SK-N-SH treated with all-trans-retinoic acid at 6 μM for 48 hours (cell line): ENCODE data around the gene TSPAN15.

ENCODE experiments used
- ATAC-seq: fragments of 200-7000 bp; cut with Tn5 transposase; 3 replicates; pipeline ENCODE4 v1.9.1; 2020; ENCODE audit warnings: mild to moderate bottlenecking, moderate library complexity
- ARNTL ChIP-seq: fragments of 450-650 bp; formaldehyde crosslinking; IDR thresholded peaks from 2 replicates; pipeline ENCODE4 v1.5.0; 2020; ENCODE audit warnings: low read depth, mild to moderate bottlenecking, moderate library complexity, borderline replicate concordance
- CSDC2 ChIP-seq: fragments of 250-450 bp; sonication (Bioruptor Pico); IDR thresholded peaks from 2 replicates; pipeline ENCODE4 v1.5.0; 2020; ENCODE audit warnings: mild to moderate bottlenecking, moderate library complexity
- CSRNP3 ChIP-seq: fragments of 250-450 bp; sonication (Bioruptor Pico); IDR thresholded peaks from 2 replicates; pipeline ENCODE4 v1.5.1; 2021; ENCODE audit warnings: mild to moderate bottlenecking, moderate library complexity
- ESRRG ChIP-seq: fragments of 250-450 bp; sonication (Bioruptor Pico); IDR thresholded peaks from 2 replicates; pipeline ENCODE4 v1.6.1; 2021; ENCODE audit warnings: mild to moderate bottlenecking
- GLIS3 ChIP-seq: fragments of 250-450 bp; sonication (Bioruptor Pico); IDR thresholded peaks from 2 replicates; pipeline ENCODE4 v1.5.0; 2020; ENCODE audit warnings: mild to moderate bottlenecking, moderate library complexity
- ISL1 ChIP-seq: fragments of 250-450 bp; sonication (Bioruptor Pico); IDR thresholded peaks from 2 replicates; pipeline ENCODE4 v2.1.2; 2022; ENCODE audit warnings: mild to moderate bottlenecking, moderate library complexity
- OSR1 ChIP-seq: fragments of 250-450 bp; sonication (Bioruptor Pico); IDR thresholded peaks from 2 replicates; pipeline ENCODE4 v1.8.0; 2022; ENCODE audit warnings: moderate library complexity, mild to moderate bottlenecking, inconsistent platforms
- PATZ1 ChIP-seq: fragments of 250-450 bp; sonication (Bioruptor Pico); IDR thresholded peaks from 2 replicates; pipeline ENCODE4 v1.8.0; 2020; ENCODE audit warnings: mild to moderate bottlenecking, moderate library complexity, borderline replicate concordance
- POU6F1 ChIP-seq: fragments of 250-450 bp; sonication (Bioruptor Pico); IDR thresholded peaks from 2 replicates; pipeline ENCODE4 v1.8.0; 2021; ENCODE audit warnings: low read depth, mild to moderate bottlenecking, moderate library complexity, borderline replicate concordance
- PPARA ChIP-seq: fragments of 250-450 bp; sonication (Bioruptor Pico); IDR thresholded peaks from 2 replicates; pipeline ENCODE4 v1.5.0; 2020; ENCODE audit warnings: mild to moderate bottlenecking, borderline replicate concordance
- RARB ChIP-seq: fragments of 250-450 bp; sonication (Bioruptor Pico); IDR thresholded peaks from 2 replicates; pipeline ENCODE4 v1.8.0; 2021; ENCODE audit warnings: mild to moderate bottlenecking, moderate library complexity
- SNAI2 ChIP-seq: fragments of 250-450 bp; sonication (Bioruptor Pico); IDR thresholded peaks from 2 replicates; pipeline ENCODE4 v1.5.0; 2020; ENCODE audit warnings: mild to moderate bottlenecking, moderate library complexity
- TCF4 ChIP-seq: fragments of 250-450 bp; sonication (Bioruptor Pico); IDR thresholded peaks from 2 replicates; pipeline ENCODE4 v1.8.0; 2021; ENCODE audit warnings: mild to moderate bottlenecking, moderate library complexity, borderline replicate concordance
- TOX ChIP-seq: fragments of 250-450 bp; sonication (Bioruptor Pico); IDR thresholded peaks from 2 replicates; pipeline ENCODE4 v1.8.0; 2021; ENCODE audit warnings: mild to moderate bottlenecking, moderate library complexity, borderline replicate concordance
- ZC3H10 ChIP-seq: fragments of 250-450 bp; sonication (Bioruptor Pico); IDR thresholded peaks from 2 replicates; pipeline ENCODE4 v1.5.1; 2021; ENCODE audit warnings: mild to moderate bottlenecking, moderate library complexity
- ZFP3 ChIP-seq: fragments of 250-450 bp; sonication (Bioruptor Pico); IDR thresholded peaks from 2 replicates; pipeline ENCODE4 v1.5.0; 2020; ENCODE audit warnings: mild to moderate bottlenecking, moderate library complexity
- ZFP30 ChIP-seq: fragments of 450-650 bp; formaldehyde crosslinking; IDR thresholded peaks from 2 replicates; pipeline ENCODE4 v1.5.0; 2022; ENCODE audit warnings: mild to moderate bottlenecking, moderate library complexity
- ZNF565 ChIP-seq: fragments of 450-650 bp; formaldehyde crosslinking; conservative IDR thresholded peaks from 2 replicates; pipeline ENCODE4 v1.5.0; 2020; ENCODE audit warnings: low read depth, mild to moderate bottlenecking, moderate library complexity
- ZNF70 ChIP-seq: fragments of 450-650 bp; formaldehyde crosslinking; IDR thresholded peaks from 2 replicates; pipeline ENCODE4 v1.5.0; 2020; ENCODE audit warnings: mild to moderate bottlenecking, moderate library complexity
- ZNF8 ChIP-seq: fragments of 450-650 bp; formaldehyde crosslinking; IDR thresholded peaks from 2 replicates; pipeline ENCODE4 v1.5.0; 2020; ENCODE audit warnings: mild to moderate bottlenecking, moderate library complexity
- TF ChIP-seq, protein P1 (sequence below): fragments of 250-450 bp; sonication (Bioruptor Pico); IDR thresholded peaks from 2 replicates; pipeline ENCODE4 v1.5.1; 2020; ENCODE audit warnings: low read depth, mild to moderate bottlenecking, moderate library complexity
- TF ChIP-seq, protein P2 (sequence below): fragments of 250-450 bp; sonication (Bioruptor Pico); IDR thresholded peaks from 2 replicates; pipeline ENCODE4 v1.5.0; 2020; ENCODE audit warnings: mild to moderate bottlenecking, moderate library complexity

The TSPAN15 gene

DNA sequence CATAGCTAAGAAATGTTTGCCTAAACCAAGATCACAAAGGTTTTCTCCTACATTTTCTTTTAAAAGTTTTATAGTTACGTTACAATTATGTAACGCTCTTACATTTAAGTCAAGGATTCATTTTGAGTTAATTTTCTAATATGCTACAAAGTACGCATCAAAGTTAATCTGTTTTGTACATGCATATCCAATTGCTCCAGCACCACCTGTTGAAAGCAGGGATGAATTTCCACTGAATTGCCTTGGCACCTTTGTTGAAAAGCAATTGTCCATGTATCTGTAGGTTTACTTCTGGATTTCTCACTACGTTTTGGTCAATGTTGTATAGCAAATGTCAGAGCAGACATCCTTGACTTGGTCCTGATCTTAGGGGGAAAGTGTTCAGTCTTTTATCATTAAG, 62.4 kb downstream of the TSPAN15 start:
- TF ChIP-seq ZFP30 (CRISPR knock-in tag) (no peak), ZC3H10 (CRISPR knock-in tag) (no peak), RARB (CRISPR knock-in tag) (no peak)
- TF ChIP-seq, protein P1, sequence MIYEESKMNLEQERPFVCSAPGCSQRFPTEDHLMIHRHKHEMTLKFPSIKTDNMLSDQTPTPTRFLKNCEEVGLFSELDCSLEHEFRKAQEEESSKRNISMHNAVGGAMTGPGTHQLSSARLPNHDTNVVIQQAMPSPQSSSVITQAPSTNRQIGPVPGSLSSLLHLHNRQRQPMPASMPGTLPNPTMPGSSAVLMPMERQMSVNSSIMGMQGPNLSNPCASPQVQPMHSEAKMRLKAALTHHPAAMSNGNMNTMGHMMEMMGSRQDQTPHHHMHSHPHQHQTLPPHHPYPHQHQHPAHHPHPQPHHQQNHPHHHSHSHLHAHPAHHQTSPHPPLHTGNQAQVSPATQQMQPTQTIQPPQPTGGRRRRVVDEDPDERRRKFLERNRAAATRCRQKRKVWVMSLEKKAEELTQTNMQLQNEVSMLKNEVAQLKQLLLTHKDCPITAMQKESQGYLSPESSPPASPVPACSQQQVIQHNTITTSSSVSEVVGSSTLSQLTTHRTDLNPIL (CRISPR knock-in tag), result no peak
- no peak for ATAC-seq

DNA sequence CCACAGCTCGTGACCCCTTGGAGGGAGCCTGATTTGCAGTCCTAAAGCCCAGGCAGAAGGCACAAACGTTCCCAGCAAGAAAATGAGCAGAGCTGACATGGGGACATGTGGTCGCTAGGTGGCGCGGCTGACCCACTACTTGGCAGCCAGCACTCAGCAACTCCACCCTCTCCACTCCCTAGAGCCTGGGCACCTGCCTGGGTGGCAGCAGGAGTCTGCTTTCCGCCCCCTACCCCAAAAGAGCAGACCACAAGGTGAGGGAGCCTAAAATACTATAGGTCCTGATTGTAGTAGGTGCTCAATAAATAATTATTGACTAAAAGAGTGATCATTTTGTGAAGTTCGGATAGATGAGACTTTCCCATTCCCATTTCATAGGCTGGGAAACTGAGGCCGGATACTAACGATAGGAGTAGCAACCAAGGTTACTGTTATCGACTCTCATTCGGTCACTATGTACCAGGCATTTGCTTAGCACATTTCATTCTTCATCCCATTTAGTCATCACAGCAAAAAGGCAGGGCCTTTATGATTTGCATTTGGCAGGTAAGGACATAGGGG, 64.5 kb downstream of the TSPAN15 start:
- peak; percentile 99 for ATAC-seq
- TF ChIP-seq ISL1, result no peak
- no peak for TF ChIP-seq ZC3H10 (CRISPR knock-in tag)
- no peak for TF ChIP-seq PATZ1 (CRISPR knock-in tag)
- no peak for TF ChIP-seq GLIS3
- TF ChIP-seq CSRNP3 (CRISPR knock-in tag), result no peak
- TF ChIP-seq PPARA, result no peak
- TF ChIP-seq, protein P2, sequence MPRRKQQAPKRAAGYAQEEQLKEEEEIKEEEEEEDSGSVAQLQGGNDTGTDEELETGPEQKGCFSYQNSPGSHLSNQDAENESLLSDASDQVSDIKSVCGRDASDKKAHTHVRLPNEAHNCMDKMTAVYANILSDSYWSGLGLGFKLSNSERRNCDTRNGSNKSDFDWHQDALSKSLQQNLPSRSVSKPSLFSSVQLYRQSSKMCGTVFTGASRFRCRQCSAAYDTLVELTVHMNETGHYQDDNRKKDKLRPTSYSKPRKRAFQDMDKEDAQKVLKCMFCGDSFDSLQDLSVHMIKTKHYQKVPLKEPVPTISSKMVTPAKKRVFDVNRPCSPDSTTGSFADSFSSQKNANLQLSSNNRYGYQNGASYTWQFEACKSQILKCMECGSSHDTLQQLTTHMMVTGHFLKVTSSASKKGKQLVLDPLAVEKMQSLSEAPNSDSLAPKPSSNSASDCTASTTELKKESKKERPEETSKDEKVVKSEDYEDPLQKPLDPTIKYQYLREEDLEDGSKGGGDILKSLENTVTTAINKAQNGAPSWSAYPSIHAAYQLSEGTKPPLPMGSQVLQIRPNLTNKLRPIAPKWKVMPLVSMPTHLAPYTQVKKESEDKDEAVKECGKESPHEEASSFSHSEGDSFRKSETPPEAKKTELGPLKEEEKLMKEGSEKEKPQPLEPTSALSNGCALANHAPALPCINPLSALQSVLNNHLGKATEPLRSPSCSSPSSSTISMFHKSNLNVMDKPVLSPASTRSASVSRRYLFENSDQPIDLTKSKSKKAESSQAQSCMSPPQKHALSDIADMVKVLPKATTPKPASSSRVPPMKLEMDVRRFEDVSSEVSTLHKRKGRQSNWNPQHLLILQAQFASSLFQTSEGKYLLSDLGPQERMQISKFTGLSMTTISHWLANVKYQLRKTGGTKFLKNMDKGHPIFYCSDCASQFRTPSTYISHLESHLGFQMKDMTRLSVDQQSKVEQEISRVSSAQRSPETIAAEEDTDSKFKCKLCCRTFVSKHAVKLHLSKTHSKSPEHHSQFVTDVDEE (CRISPR knock-in tag), result no peak
- TF ChIP-seq, protein P1 (CRISPR knock-in tag), result no peak
- TF ChIP-seq ZFP3 (CRISPR knock-in tag), result no peak
- no peak for TF ChIP-seq ZNF70 (CRISPR knock-in tag)
- TF ChIP-seq ARNTL (CRISPR knock-in tag), result no peak
- TF ChIP-seq ESRRG (CRISPR knock-in tag), result no peak
- TF ChIP-seq TOX (CRISPR knock-in tag), result no peak
- no peak for TF ChIP-seq CSDC2
- TF ChIP-seq TCF4, result no peak
- no peak for TF ChIP-seq ZNF8 (CRISPR knock-in tag)
- TF ChIP-seq SNAI2, result no peak
- TF ChIP-seq ZNF565, result no peak
- no peak for TF ChIP-seq ZFP30 (CRISPR knock-in tag)

- no peak for TF ChIP-seq ZNF8 (CRISPR knock-in tag)
- no peak for TF ChIP-seq GLIS3
- TF ChIP-seq RARB (CRISPR knock-in tag), result no peak
- TF ChIP-seq ARNTL (CRISPR knock-in tag), result no peak
- TF ChIP-seq ESRRG (CRISPR knock-in tag), result no peak
- TF ChIP-seq SNAI2, result no peak
- no peak for TF ChIP-seq ISL1
- no peak for TF ChIP-seq ZFP3 (CRISPR knock-in tag)
- no peak for TF ChIP-seq ZC3H10 (CRISPR knock-in tag)
- no peak for TF ChIP-seq TCF4
- no peak for TF ChIP-seq ZNF70 (CRISPR knock-in tag)
- no peak for TF ChIP-seq PPARA
- no peak for TF ChIP-seq OSR1 (CRISPR knock-in tag)
- TF ChIP-seq ZFP30 (CRISPR knock-in tag), result no peak
- TF ChIP-seq POU6F1, result no peak
- no peak for TF ChIP-seq CSRNP3 (CRISPR knock-in tag)
- peak; percentile 80 for ATAC-seq
Observed at GRCh38 chr10:69516316-69516715, 65.1 kb downstream of the TSPAN15 start.
